GM12864 (cell line): Measurements from ENCODE around the gene SLC22A23.
A peak's percentile ranks its signal among the peaks of the same experiment; 100 is the strongest.

Experiments
- DNase-seq: peaks from one replicate; pipeline ENCODE4 v3.0.0-alpha.2; 2011; ENCODE audit warnings: low read depth
- H3K4me3 ChIP-seq: 2 replicates; pipeline ENCODE4 v1.5.1; 2011; ENCODE audit warnings: mild to moderate bottlenecking, low read depth, low read length, control low read depth
- TF ChIP-seq, protein P1 (sequence below): IDR thresholded peaks from 2 replicates; pipeline ENCODE4 v1.5.1; 2011; ENCODE audit warnings: low read depth, mild to moderate bottlenecking, moderate library complexity, low read length, control low read depth, inconsistent platforms; ENCODE audit errors: missing control alignments

SLC22A23 gene

DNA sequence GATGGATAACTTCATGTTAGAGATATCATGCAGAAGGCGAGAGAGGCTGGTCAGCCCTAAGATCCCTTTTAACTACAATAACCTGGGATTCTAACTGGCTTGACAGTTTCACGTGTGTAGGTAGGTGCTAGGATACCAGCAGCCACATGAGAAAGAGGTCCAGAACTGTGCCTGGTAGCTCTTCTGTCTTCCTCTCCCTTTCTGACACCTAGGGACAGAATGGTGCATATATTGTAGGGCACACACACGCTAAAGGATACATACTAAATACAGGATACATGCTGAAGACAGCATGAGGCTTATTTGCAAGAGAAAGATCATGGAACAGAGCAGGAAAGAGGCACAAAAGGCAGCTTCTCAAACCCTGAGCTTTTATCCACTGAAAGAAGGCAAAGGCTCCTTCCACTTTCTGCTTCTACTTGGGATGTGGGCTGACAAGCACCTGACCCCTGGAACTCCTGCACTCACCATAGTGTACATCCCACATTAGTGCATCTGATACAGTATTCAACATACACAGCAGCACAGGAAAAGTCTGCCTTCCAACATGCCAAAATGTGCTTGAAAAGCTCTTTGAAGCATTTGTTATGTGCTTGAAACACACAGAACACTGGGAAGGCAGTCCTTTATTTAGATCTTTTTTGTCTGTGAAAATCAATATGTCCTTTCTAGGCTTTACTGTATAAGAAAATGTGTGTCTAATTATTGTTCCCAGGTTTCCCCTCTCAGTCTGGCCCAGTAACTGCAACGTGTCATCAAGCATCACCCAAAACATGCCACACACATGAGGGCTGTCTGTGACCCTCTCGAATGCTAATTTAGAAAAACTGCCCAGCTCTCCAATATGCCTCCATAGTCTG lies 3.2 kb downstream of the SLC22A23 start:
- TF ChIP-seq, protein P1, sequence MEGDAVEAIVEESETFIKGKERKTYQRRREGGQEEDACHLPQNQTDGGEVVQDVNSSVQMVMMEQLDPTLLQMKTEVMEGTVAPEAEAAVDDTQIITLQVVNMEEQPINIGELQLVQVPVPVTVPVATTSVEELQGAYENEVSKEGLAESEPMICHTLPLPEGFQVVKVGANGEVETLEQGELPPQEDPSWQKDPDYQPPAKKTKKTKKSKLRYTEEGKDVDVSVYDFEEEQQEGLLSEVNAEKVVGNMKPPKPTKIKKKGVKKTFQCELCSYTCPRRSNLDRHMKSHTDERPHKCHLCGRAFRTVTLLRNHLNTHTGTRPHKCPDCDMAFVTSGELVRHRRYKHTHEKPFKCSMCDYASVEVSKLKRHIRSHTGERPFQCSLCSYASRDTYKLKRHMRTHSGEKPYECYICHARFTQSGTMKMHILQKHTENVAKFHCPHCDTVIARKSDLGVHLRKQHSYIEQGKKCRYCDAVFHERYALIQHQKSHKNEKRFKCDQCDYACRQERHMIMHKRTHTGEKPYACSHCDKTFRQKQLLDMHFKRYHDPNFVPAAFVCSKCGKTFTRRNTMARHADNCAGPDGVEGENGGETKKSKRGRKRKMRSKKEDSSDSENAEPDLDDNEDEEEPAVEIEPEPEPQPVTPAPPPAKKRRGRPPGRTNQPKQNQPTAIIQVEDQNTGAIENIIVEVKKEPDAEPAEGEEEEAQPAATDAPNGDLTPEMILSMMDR: no peak
- DNase-seq: no peak
- H3K4me3 ChIP-seq: no peak overlapping the region

DNA sequence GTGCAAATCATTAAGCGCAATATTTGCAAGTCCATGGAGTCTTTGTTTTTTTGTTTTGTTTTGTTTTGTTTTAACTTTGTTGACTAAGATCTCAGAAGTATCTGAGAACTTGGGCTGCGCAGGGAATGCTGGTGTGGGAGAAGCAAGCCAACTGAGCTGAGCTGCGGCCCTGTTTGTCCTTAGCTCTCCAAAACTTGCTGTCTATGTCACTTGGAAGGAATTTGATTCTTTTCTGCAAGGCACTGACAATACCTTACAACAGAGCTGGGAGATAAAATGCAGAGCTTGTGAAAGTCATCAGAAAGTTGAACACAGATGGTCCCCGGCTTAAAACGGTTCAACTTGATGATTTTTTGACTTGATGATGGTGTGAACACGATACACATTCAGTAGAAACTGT lies 5.4 kb downstream of the SLC22A23 start:
- TF ChIP-seq, protein P1: no peak
- H3K4me3 ChIP-seq: no peak overlapping the region
- DNase-seq: no peak

DNA sequence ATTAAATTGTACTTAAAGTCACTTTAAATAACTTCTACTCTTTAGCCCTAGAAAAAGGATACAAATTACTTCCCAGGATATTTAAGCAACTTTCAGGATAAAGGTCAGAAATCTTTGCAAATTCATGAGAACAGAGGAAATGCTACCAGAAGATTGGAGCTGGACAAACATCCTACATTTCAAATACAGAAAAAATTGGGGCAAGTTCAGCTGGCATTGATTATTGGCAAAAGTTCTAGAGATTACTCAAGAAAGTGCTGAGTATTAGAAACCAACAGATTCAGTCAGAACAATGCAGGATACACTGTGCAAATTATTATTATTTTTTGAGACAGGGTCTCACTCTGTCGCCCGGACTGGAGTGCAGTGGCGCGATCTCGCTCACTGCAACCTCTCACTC lies 6.0 kb downstream of the SLC22A23 start:
- TF ChIP-seq, protein P1: no peak
- H3K4me3 ChIP-seq: no peak overlapping the region
- no peak for DNase-seq

DNA sequence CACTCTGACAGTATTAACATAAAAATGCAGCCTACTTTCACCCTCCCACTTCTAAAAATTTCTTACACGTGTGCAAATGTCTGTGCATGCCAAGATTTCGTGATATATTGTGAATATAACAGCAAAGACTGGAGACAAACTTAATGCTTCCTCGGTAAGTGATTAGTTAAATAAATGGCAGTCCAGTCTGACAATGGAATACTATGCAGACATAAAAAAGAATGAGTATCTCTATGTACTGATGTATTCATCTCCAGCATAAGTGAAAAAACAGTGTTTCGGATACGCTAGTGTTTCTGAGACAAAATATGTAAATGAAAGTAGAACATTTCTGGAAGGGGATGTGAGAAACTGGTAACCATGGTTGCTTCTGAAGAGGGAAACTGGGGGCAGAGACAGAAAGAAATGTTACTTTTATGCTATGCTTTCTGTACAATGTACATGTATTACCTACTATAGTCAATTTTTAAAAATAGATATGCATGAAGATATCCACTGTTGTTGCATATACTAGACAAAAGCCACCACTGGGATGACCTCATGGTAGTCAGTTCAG lies 7.0 kb downstream of the SLC22A23 start:
- TF ChIP-seq, protein P1: no peak
- H3K4me3 ChIP-seq: no peak overlapping the region
- peak; percentile 24 for DNase-seq

DNA sequence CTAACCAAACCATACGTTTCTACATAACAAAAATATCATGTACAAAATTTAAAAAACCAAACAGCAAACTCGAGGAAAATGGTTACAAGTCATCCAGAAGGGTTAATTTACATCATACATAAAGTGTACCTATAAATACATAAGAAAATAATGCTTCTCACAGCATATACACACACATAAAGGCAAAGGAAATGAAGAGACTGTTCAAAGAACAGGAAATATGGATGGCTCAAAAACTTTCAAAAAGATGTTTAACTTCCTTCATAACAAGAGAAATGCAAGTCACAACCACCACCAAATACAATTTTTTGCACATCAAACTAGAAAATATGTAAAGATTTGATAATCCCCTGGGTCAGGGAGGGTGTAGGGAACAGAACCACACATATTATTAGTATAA lies 7.5 kb downstream of the SLC22A23 start:
- DNase-seq: no peak
- H3K4me3 ChIP-seq: no peak overlapping the region
- TF ChIP-seq, protein P1: no peak

DNA sequence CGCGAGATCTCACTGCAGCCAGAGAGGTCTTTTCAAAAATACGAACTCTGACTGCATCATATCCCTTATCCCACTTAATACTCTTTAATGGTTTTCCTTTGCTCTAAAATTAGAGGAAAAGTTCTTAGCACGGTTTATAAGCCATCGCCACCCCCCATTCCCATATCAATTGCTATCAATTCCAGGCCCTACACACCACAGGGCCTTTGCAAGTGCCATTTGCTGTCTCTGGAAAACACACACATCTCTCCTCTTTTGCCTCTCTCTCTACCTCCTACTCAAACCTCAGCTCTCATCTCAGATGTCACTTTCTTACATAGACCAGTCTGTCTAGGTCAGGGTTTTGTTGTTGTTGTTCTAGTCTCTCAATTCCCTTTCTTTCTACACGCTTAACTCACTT lies 9.8 kb downstream of the SLC22A23 start:
- TF ChIP-seq, protein P1: no peak
- no peak for DNase-seq
- no peak overlapping the region for H3K4me3 ChIP-seq
